Glomerular visceral epithelial cell (primary cell): ENCODE data around the gene ERG.
A peak's percentile ranks its signal among the peaks of the same experiment; 100 is the strongest.

ENCODE experiments used
- DNase-seq: peaks from one replicate; pipeline ENCODE4 v3.0.0-alpha.2; 2016; ENCODE audit errors: extremely low spot score

ERG gene

GRCh38 chr21:38434913-38435533 is 63.3 kb downstream of the ERG start:
- DNase-seq: peak; percentile 60

- DNase-seq: no peak
Measured at GRCh38 chr21:38433471-38433870, 64.8 kb downstream of the ERG start.

GRCh38 chr21:38430401-38430984 is 67.8 kb downstream of the ERG start:
- no peak for DNase-seq

- DNase-seq: no peak
Measured at GRCh38 chr21:38429011-38429410, 69.3 kb downstream of the ERG start.

- DNase-seq: no peak
Measured at GRCh38 chr21:38428211-38428610, 70.1 kb downstream of the ERG start.

GRCh38 chr21:38424305-38425019 is 73.8 kb downstream of the ERG start:
- no peak for DNase-seq

- no peak for DNase-seq
Measured at GRCh38 chr21:38422082-38422481, 76.2 kb downstream of the ERG start.

- DNase-seq: no peak
Measured at GRCh38 chr21:38420140-38420539, 78.1 kb downstream of the ERG start.

- no peak for DNase-seq
Measured at GRCh38 chr21:38417726-38418125, 80.6 kb downstream of the ERG start.

GRCh38 chr21:38416791-38417190 is 81.5 kb downstream of the ERG start:
- DNase-seq: no peak

GRCh38 chr21:38413958-38414548 is 84.2 kb downstream of the ERG start:
- DNase-seq: no peak

GRCh38 chr21:38410466-38410865 is 87.8 kb downstream of the ERG start:
- no peak for DNase-seq

- DNase-seq: no peak
Measured at GRCh38 chr21:38409907-38410306, 88.4 kb downstream of the ERG start.

GRCh38 chr21:38404177-38404576 is 94.1 kb downstream of the ERG start:
- DNase-seq: peak; percentile 30

GRCh38 chr21:38402795-38403194 is 95.5 kb downstream of the ERG start:
- DNase-seq: no peak

GRCh38 chr21:38402291-38402690 is 96.0 kb downstream of the ERG start:
- DNase-seq: no peak

- DNase-seq: no peak
Measured at GRCh38 chr21:38401191-38401926, 96.9 kb downstream of the ERG start.

- no peak for DNase-seq
Measured at GRCh38 chr21:38400195-38400919, 97.9 kb downstream of the ERG start.

- DNase-seq: no peak
Measured at GRCh38 chr21:38399103-38399502, 99.2 kb downstream of the ERG start.

GRCh38 chr21:38396325-38396724 is 102.0 kb downstream of the ERG start:
- DNase-seq: no peak

- no peak for DNase-seq
Measured at GRCh38 chr21:38395581-38395980, 102.7 kb downstream of the ERG start.

- DNase-seq: no peak
Measured at GRCh38 chr21:38392661-38393060, 105.6 kb downstream of the ERG start.
